ENCODE data around the gene TAF11L14. TPM values are rescaled to one million over a fixed set of nuclear protein-coding genes. Genes with fewer than 3 reads are reported as not detected.

Gene TAF11L14
- total RNA-seq, 1 donor from 2014 or later = not detected

- FAIRE-seq = no peak
- no peak for DNase-seq (ENCODE audit: low spot score in 2 of 2)
These were observed 44.6 kb downstream of the TAF11L14 start for GRCh38 chr5:17678751-17679324.

GRCh38 chr5:17679597-17680203, 45.4 kb downstream of the TAF11L14 start:
- DNase-seq (ENCODE audit: low spot score in 2 of 2) = no peak
- FAIRE-seq = no peak

- FAIRE-seq = no peak
These were observed 46.5 kb downstream of the TAF11L14 start for GRCh38 chr5:17680737-17681136.

More at GRCh38 chr5:17680737-17681136, 46.5 kb downstream of the TAF11L14 start:
- DNase-seq (ENCODE audit: low spot score in 2 of 2) = no peak

Small RNA genes lying within 50 kb of the gene (small RNA-seq; reads per million reads assigned to genes)
- not detected for gene AC233724.1
- gene AC233724.12 = not detected
- gene AC233724.2 = not detected
- not detected for gene AC233724.3
- gene AC233724.4 = not detected
- gene AC233724.6 = not detected
- not detected for gene AC233724.7

Other genes starting within 250 kb of the TAF11L14 start
- not detected for gene TAF11L2, start 136.2 kb upstream of the TAF11L14 start, total RNA-seq
- gene TAF11L3, start 116.1 kb upstream of the TAF11L14 start, total RNA-seq = not detected
- not detected for gene TAF11L4, start 112.7 kb upstream of the TAF11L14 start, total RNA-seq
- gene TAF11L5, start 109.2 kb upstream of the TAF11L14 start, total RNA-seq = not detected
- not detected for gene TAF11L6, start 105.8 kb upstream of the TAF11L14 start, total RNA-seq
- not detected for gene TAF11L7, start 48.7 kb upstream of the TAF11L14 start, total RNA-seq
- not detected for gene TAF11L8, start 43.5 kb upstream of the TAF11L14 start, total RNA-seq
- not detected for gene TAF11L9, start 40.1 kb upstream of the TAF11L14 start, total RNA-seq
- gene TAF11L10, start 36.6 kb upstream of the TAF11L14 start, total RNA-seq = not detected
- not detected for gene TAF11L11, start 30.3 kb upstream of the TAF11L14 start, total RNA-seq
- not detected for gene TAF11L12, start 24.1 kb upstream of the TAF11L14 start, total RNA-seq
- gene TAF11L13, start 2.4 kb upstream of the TAF11L14 start, total RNA-seq = not detected

Measured in frontal cortex (tissue), 4 donors.